Embryonic facial prominence (tissue), 1 donor: ENCODE measurements around the gene TIMP2.
"Not testable (repeated sequence)": the region's sequence is repeated elsewhere in the genome, so short reads cannot be mapped to it uniquely, and the experiment has no call there.

Source experiments
- DNase-seq: peaks from one replicate; pipeline ENCODE4 v3.0.0-alpha.2; 2016; ENCODE audit errors: extremely low spot score

Gene TIMP2

DNA sequence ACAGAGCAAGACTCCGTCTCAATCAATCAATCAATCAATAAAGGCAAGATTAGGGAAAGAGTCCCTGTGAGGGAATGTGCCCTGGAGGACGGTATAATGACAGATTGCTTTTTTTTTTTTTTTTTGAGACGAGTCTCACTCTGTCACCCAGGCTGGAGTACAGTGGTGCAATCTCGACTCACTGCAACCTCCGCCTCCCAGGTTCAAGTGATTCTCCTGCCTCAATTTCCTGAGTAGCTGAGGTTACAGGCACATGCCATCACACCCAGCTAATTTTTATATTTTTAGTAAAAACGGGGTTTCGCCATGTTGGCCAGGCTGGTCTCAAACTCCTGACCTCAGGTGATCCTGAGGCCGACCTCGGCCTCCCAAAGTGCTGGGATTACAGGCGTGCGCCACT is 35.1 kb downstream of the TIMP2 start:
- DNase-seq: not testable (repeated sequence)

DNA sequence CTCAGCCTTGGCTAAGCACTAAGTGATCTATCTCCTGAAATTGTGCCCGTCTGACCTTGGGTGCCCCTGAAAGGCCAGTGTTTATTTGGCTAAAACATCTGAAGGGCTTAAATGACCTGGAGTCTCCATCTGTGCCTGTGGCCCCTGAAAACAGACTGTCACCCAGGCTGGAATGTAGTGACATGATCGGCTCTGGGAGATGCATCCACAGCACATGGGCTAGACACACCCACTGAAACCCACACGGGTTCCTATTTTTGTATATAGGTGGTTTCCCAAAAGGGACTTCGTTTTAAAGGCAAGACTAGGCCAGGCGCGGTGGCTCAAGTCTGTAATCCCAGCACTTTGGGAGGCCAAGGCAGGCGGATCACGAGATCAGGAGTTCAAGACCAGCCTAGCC is 35.7 kb downstream of the TIMP2 start:
- DNase-seq: no peak

DNA sequence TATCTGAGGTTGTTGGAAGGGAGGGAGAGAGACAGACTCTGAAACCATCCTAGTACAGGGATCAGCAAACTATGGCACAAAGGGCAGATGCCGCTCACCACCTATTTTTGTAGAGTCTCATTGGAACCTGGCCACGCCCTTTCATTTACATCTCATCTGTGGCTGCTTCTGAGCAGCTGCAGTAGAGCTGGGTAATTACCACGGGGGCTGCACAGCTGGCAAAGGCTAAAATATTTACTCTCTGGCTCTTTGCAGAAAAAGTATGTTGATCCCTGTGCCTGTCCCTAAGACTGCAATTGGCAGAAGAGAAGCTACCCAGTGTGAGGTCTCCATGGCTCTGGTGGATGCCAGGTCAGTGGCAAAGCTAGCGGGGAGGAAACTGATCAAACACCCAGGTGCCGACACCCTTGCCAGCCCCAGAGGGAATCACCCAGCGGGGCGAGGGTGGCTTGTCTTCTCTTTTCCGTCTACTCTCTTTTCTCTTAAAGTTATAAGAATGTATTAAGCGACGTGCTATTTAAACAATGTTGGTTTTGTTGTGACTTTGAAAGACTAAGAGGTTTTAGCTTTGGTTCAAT is 36.2 kb downstream of the TIMP2 start:
- no peak for DNase-seq

DNA sequence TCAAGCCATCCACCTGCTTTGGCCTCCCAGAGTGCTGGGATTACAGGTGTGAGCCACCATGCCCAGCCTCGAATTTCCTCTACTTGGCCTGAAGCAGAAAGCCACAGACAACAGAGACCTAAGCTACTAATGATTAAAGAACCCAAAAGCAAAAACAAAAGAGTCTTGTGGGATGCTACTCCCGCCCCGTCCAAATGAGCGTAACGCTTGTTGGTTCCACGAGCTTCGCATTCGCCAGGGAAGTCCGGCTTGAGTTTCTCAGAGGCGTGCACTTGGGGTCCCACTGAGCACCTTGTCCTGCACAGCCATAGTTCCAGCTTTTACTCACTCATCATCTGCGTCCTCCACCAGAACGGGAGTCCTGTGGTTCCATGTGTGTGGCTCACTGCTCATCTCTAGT is 38.2 kb downstream of the TIMP2 start:
- DNase-seq: no peak

DNA sequence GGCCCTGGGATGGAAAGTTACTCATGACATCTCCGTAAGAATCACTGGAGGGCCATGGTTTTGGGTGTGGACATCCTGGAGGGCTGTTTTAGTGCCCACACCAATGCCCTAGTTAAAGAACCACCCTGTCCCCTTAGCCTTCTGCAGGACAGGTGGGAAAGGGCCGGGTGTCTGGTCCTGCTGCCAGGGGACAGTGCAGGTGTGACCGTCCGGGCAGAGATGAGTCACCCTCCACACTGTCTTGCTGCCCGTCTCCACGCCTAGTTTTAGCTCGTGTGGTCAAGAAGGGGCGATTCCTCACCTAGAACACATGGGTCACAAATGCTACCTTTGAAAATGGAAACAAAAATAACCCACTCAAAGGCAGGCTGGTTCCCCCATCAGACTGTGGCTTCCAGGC is 39.2 kb downstream of the TIMP2 start:
- DNase-seq: no peak

DNA sequence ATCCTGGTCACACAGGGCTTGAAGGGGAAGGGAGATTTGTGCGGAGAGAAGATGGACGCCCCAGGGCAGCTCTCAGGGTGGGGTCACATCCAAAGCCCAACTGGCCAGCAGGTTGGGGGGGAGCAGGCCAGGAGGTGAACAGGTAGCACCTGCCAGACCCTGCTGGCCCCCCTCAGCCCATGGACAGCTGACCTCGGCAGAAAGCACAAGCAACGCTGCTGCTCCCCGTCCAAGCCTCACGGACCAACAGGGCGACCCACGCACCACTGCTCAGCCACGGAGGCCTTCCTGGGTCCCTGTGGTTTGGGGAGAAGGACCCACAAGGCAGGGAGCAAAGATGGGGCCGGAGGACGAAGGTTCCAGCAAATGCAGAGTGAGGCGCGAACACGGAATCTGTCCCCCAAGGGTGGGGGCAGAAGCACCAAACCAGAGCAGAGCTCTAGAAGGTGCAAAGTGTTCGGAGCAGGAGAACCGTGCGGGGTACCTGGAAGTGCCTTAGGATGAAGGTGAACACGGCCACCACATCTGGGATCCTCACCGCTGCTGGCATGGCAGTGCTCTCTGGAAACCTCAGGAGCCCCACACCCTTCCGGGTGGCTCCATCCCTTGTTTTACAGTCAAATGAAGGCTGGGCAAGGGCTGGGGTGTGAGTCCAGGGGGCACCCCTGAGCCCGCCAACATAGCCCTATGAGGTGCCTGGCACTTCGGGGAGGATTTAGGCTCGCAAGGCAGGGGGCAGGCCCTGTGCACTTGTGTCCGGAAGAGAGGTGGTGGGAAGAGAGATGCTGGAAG is 40.1 kb downstream of the TIMP2 start:
- DNase-seq: no peak

DNA sequence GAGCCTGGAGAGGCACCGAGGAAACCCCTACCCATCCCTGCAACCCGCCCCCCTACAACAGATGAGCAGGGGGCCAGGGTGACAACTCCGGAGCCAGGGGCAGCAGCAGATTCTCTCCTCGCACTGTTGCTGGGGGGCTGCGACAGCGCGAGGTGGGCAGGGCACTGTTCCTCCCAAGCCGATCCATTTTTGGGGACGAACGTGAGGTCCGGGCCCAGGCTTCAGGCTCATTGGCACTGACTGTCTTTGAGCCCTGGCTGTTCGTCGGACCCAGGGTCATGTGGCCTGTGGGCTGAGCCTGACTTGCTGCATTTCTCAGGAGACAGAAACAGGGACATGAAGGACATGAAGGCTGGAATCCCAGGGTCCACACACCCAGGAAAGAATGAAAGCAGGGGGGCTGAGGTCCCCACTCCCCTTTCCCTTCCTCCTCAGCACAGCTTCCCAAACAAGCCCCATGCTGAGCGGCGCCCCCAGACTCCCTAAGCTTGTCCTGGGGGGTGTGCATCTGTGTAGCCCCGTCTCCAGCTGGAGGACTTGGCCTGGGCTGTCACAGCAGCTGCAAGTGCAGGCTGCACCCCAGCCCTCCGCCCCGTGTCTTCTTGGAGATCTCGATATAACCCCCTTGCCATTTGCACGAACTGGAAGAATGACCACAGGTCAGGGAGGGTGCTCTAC is 40.9 kb downstream of the TIMP2 start:
- DNase-seq: no peak

DNA sequence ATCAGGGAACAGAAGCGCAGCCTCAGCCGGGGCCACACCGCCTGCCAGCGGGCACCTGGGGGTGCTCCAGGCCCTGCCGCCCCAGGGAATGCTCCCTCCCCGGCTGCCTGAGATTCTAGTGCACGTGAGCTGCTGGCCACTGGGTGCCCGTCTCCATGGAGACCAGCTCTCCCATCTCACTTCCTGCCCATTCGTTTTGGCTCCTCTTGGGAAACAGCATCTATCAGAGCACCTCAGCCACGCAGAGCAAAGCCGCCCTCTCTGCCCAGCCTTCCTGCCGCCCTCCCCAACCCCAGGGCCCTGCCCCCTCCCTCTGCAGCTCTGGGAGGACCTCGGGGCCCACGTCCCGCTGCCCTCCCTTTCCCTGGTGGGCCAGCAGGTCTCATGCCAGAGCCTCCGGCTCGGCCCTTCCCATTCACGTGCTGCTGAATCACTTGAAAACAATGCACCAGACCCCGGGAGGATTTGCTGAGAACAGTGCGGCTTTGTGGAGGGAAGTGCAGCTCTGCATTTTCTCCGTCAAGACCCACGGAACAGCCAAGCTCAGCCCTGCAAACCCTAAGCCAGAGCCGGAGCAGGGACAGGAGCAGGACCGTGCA is 41.6 kb downstream of the TIMP2 start:
- DNase-seq: no peak

DNA sequence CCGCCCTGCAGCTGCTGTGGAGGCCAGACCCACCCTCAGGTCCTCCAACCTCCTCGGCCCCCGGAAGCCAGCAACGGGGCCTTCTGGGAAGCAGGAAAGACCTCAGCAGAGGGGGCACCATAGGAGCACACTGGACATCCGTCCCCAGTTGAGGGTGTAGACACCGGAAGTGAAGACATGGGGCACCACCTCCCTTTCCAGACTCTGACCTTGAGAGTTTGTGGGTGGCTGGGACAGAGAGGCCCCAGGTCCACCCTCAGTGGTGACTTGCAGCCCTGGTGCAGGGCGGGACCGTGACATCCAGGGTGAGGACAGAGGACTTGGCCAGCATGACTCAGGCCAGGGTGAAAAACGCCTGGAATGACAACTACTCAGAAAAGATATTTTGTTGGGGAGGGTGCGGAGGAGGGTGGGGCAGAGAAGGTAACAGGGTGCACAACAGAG is 42.1 kb downstream of the TIMP2 start:
- DNase-seq: no peak

DNA sequence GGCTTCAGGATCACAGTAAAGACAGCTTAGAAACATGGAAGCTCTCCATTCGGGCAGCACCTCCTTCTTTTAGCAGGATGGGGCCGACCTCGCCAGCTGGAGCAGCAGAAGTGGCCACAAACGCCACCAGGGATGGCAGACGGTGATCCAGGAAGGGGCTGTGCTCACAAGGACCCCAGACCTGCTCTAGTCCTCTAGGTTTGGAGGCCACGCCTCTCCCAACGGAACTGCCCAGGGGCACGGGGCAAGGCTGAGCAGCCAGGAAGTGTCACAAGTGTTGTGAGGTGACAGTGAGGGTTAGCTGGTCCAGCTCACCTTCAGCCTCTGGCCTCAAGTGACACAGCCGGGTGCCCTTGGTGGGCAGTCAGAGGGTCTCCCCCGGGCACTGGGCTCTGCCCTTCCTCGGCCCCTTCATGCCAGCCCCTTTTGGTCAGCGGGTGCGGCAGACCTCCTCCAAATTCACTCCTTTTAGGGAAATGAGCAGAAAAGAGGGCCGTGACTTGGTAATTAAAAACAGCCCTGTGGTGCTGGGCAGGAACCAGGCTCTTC is 42.6 kb downstream of the TIMP2 start:
- no peak for DNase-seq

DNA sequence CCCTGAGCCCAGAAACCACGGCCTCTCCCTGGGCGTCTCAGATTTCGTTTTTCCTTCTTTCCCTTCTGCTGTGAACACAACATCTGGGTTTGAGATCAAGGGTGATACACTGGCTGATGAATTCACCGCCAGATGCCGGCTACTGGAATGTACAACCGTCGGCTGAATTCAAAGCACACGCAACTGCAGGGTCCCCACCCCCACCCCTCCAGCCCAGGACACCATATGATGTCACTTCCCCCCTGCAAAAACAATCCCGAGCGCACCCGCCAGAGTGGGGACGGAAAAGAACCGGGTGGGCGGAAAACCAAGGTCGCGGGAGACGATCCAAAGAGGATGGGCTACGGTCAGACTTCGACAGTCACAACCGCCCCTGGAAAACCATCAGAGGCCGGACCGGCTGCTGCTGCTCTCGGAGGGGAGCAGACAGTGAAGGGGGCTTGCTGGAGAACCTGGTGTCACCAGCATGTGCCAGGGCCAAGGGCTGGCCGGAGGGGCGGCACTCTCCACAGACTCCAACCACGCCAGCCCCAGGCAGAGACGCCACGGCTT is 45.5 kb downstream of the TIMP2 start:
- DNase-seq: peak; percentile 87

DNA sequence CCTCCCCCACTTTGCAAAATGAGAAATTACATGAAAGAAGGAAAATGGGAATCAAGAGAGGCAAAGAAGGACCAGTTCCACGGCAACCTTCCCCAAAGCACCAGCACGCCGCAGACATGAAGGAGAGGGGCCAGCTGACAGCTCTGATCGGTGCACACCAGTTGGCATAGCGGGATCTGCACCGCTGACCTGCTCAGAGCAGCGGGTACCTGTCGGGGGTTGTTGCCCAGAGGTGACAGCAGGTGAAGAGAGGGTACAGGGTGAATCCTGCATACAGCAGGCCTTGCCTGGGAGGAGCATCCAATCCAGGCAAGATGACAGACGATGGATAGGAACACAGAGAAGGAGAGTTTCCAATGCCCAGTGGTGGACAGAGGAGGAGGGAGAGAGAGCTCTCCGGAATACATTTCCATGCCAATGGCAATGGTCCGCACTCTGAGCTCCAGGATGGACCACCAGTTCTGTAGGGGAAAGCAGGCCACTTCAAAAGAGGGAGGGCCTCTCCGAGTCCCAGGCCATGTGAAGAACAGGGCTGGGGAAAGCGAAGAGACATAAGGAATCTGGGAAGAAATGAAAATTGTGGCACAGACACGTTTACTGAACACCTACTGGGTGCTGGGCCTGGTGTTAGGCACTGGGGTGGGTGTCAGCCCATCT is 46.2 kb downstream of the TIMP2 start:
- DNase-seq: no peak

DNA sequence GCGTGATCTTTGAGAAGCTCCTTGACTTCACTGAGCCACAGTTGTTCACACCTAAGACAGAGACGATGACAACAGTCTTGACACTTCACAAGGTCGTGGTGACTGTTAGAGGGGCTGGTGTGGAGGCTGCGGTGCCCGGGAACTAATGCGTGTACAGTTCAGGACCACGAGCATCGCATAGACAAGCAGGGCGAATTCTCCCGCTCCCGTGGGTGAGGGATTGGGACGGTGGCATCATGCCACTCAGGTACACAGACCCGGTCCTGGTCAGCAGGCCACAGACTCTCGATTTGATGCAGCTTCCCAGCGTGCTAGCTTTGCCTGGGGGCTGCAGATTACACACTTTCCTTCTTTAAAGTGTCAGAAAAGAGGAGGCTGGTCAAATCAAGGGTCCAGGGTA is 46.9 kb downstream of the TIMP2 start:
- no peak for DNase-seq

DNA sequence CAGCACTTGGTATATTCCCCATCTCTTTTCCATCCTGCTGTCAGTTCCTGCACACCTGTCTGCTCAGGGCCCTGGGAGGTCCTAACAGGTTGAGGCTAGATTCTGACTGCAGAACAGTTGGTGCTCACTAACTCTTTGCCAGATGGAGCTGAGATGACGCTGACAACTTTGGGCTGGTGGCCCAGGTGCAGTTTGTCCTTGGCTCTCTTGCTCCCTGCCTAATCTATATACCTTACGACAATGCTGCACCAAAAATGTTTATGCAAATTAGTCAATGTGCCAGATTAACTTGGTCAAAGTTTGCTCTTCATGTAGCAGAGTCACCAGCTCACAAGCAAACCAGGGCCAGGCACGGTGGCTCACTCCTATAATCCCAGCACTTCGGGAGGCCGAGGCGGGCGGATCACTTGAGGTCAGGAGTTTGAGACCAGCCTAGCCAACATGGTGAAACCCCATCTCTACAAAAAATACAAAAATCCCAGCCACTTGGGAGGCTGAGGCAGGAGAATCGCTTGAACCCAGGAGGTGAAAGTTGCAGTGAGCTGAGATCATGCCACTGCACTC is 48.2 kb downstream of the TIMP2 start:
- DNase-seq: not testable (repeated sequence)

DNA sequence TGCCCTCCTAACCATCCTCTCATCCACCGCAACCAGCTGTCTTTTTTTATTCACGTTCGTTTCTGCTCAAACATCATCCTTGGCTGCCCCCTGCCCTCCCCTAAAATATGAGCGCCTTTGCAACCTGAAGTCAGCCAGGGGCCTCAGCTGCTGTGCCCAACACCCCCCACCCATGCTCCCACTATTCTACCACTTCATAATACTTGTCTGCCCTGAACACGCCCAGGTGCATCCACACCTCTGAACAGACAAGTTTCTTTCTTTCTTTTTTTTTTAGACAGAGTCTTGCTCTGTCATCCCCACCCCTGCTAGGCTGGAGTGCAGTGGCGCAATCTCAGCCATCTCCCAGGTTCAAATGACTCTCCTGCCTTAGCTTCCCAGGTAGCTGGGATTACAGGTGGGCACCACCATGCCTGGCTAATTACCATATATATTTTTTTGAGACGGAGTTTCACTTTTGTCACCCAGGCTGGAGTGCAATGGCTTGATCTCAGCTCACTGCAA is 49.0 kb downstream of the TIMP2 start:
- DNase-seq: no peak

DNA sequence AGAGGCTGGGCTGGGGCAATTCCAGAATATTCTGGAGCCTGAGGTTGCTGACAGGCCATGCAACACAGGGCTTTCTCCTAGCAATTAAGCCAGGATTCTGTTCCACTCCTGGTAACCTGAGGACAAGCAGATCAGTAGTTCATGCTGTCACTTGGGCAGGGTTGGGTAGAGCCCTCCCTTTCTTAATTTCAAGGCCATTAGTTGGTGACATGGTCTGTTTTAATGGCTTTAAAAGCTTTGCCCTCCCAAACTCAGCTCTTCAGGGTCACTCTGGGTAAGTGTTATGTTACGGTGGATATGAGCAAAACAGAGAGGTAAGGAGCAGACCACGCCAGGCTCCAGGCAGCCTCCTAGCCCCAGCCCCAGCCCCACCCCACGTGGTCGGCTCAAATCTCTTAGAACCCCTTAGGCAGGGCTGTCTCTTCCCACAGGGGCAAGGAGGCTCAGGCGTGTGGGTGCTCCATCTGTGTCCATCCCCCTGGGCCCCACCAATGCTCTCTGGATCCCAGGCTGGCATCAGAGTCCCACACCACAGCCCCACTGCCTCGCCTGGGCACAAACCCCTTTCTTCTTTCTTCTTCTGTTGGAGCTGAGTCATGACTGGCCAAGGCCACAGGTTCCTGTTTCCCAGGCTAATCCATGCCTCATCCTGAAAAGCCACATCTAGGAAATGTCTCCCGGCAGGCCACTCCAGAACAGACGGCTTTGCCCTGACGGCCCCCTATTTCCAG is 49.7 kb downstream of the TIMP2 start:
- no peak for DNase-seq

DNA sequence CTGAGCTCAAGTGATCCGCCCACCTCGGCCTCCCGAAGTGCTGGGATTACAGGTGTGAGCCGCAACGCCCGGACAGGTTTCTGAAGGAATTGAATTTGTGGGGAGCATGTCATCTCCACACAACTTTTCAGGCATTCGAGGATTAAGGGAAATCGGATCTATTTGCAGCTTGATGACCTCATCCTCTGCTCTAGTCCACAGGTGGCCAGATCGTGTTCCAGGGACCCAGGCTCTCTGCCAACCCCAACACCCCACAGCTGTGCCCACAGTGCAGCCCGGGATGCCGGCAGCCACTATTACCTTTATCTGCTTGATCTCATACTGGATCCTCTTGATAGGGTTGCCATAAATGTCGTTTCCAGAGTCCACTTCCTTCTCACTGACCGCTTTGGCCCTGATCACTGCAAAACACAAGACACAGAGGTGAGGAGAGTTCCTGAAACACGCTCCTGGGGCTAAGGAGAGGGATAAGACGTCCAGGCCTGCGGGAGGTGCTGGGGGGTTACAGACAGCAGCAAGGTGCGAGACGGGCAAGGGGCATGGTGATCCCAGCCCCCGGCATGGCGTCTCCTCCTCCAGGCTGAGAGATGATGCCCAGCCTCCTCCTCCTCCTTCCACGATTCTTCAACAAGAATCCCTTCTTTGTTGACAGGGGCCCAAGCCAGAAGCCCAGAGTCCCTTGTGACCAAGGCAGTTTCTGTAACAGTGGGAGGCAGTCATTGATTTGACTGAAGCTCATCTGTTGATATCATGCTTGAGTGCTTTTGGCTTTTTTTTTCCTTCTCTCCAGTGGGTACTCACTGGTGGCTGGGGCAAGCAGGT is 51.5 kb downstream of the TIMP2 start:
- no peak for DNase-seq

DNA sequence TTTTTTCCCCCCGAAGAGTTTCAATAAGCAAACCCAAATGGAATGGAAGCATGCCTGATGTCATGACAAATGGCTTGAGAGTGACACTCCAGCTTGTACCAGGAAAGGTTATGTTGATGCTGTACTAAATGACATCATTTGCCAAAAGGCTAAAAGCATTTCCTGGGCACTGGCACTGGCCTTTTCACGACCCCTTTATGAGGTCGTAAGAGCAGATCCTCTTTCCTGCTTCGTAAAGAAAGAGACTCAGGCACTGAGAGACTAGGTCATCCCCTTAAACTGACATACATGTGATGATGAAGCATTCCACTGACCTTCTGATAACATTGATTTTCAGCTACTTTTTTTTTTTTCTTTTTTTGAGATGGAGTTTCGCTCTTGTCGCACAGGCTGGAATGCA is 52.7 kb downstream of the TIMP2 start:
- DNase-seq: no peak

DNA sequence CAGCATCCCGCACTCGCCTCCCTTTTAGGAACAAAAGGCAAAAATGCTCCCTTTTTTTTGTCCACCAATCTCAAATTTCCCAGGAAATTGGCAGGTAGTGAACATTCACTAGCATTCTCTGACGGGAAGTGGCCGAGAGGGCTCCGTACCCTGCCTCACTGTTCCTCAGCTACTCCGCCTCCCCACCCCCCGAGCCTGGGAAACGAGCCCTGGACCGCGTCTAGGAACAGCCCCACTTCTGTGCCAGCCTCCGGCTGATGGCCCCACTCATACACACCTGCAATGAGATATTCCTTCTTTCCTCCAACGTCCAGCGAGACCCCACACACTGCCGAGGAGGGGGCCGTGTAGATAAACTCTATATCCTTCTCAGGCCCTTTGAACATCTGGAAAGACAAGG is 54.6 kb downstream of the TIMP2 start:
- no peak for DNase-seq
